H1 (cell line): ENCODE data around the gene TRIM65. TPM values are rescaled to one million over a fixed set of nuclear protein-coding genes. Genes with fewer than 3 reads are reported as not detected.
"Not testable (repeated sequence)": the region's sequence is repeated elsewhere in the genome, so short reads cannot be mapped to it uniquely, and the experiment has no call there.

Experiments used
- CTCF ChIA-PET: fragments of 300-600 bp; sonication (Branson Sonifier 250); formaldehyde crosslinking; loops from one replicate; lab custom pipeline; 2021; ENCODE audit not compliant: partially characterized antibody; lab: Charles Lee
- POLR2A ChIA-PET: fragments of 300-600 bp; sonication (Branson Sonifier 250); formaldehyde crosslinking; loops from one replicate; lab custom pipeline; 2021; ENCODE audit warnings: inconsistent platforms; ENCODE audit not compliant: partially characterized antibody; lab: Charles Lee
- DNase-seq, 2 experiments: peaks; one replicate each; pipeline versions ENCODE4 v3.0.0 to v3.0.0-alpha.2; 2010 to 2022; ENCODE audit warnings: low spot score in 2 of 2, low read depth in 1 of 2, mixed read lengths in 1 of 2
- FAIRE-seq: peaks from 2 replicates; lab custom pipeline; 2011; peaks lifted over from hg19 to GRCh38; lab: Jason Lieb, UNC
- H2AFZ ChIP-seq: 2 replicates; pipeline ENCODE4 v1.8.1; 2012; ENCODE audit warnings: low read length, inconsistent platforms
- H2AK5ac ChIP-seq: 2 replicates; pipeline ENCODE4 v1.6.1; 2013; ENCODE audit warnings: low read depth, low read length
- H2BK120ac ChIP-seq: replicated peaks from 2 replicates; pipeline ENCODE3; 2013; ENCODE audit warnings: low read depth, low read length, inconsistent platforms
- H2BK12ac ChIP-seq: 2 replicates; pipeline ENCODE4 v1.6.1; 2013; ENCODE audit warnings: low read depth, low read length
- H2BK15ac ChIP-seq: 2 replicates; pipeline ENCODE4 v1.6.1; 2013; ENCODE audit warnings: low read length
- H2BK20ac ChIP-seq: 2 replicates; pipeline ENCODE4 v1.6.1; 2013; ENCODE audit warnings: low read length
- H2BK5ac ChIP-seq: 2 replicates; pipeline ENCODE4 v1.6.1; 2013; ENCODE audit warnings: low read depth, low read length
- H3K14ac ChIP-seq: 2 replicates; pipeline ENCODE4 v1.6.1; 2013; ENCODE audit warnings: inconsistent platforms; ENCODE audit not compliant: insufficient read length
- H3K18ac ChIP-seq: 2 replicates; pipeline ENCODE4 v1.6.1; 2013; ENCODE audit warnings: low read length; ENCODE audit errors: extremely low read depth
- H3K23ac ChIP-seq: 2 replicates; pipeline ENCODE4 v1.6.1; 2013; ENCODE audit warnings: inconsistent platforms; ENCODE audit not compliant: insufficient read length
- H3K23me2 ChIP-seq: 2 replicates; pipeline ENCODE4 v1.6.1; 2013; ENCODE audit warnings: low read depth, low read length
- H3K27ac ChIP-seq: 2 replicates; pipeline ENCODE4 v1.6.1; 2011; ENCODE audit warnings: low read depth, low read length, inconsistent platforms
- H3K27me3 ChIP-seq, 4 experiments: replicated peaks in 1 of 4; 1 replicate in 1 of 4; 2 replicates in 3 of 4; pipeline versions ENCODE4 v1.6.1 to v1.8.1; 2011 to 2013; ENCODE audit warnings: low read length in 3 of 4, mild to moderate bottlenecking in 3 of 4, inconsistent platforms in 2 of 4, mixed read lengths in 2 of 4, moderate library complexity in 1 of 4; ENCODE audit not compliant: control insufficient read depth in 3 of 4, insufficient read depth in 3 of 4; ENCODE audit errors: extremely low read depth in 1 of 4
- H3K36me3 ChIP-seq, 4 experiments: 2 replicates each; pipeline versions ENCODE4 v1.6.1 to v1.8.1; 2011 to 2013; ENCODE audit warnings: mild to moderate bottlenecking in 4 of 4, low read length in 3 of 4, moderate library complexity in 2 of 4, control low read depth in 1 of 4, inconsistent platforms in 1 of 4; ENCODE audit not compliant: insufficient read depth in 4 of 4, control insufficient read depth in 2 of 4
- H3K4ac ChIP-seq: replicated peaks from 2 replicates; pipeline ENCODE3; 2013; ENCODE audit warnings: low read length, low read depth, mixed read lengths, inconsistent platforms; ENCODE audit not compliant: insufficient read length
- H3K4me1 ChIP-seq, 4 experiments: replicated peaks in 1 of 4; 1 replicate in 1 of 4; 2 replicates in 3 of 4; pipeline versions ENCODE4 v1.6.1 to v1.8.1; 2011 to 2013; ENCODE audit warnings: low read length in 3 of 4, inconsistent platforms in 2 of 4, mixed read lengths in 1 of 4; ENCODE audit not compliant: insufficient read depth in 4 of 4, control insufficient read depth in 3 of 4
- H3K4me2 ChIP-seq, 2 experiments: 2 replicates each; pipeline versions ENCODE4 v1.6.1 to v1.8.1; 2011 to 2013; ENCODE audit warnings: low read depth in 2 of 2, low read length in 2 of 2, control low read depth in 1 of 2, inconsistent platforms in 1 of 2, mild to moderate bottlenecking in 1 of 2; ENCODE audit not compliant: insufficient read depth in 1 of 2
- H3K4me3 ChIP-seq, 4 experiments: fragments of 200-600, 300-600 bp in 1 of 4; sonication (generic), shearing (Covaris generic), sonication (Bioruptor Twin) in 1 of 4; 2 replicates each; pipeline versions ENCODE4 v1.5.1 to v1.8.1; 2011 to 2016; ENCODE audit warnings: low read length in 4 of 4, low read depth in 3 of 4, control low read depth in 2 of 4, inconsistent platforms in 2 of 4, mild to moderate bottlenecking in 2 of 4, mixed read lengths in 1 of 4, moderate library complexity in 1 of 4; ENCODE audit not compliant: insufficient read depth in 2 of 4; ENCODE audit errors: extremely low read depth in 1 of 4
- H3K56ac ChIP-seq: replicated peaks from 2 replicates; pipeline ENCODE3; 2013; ENCODE audit warnings: low read depth, mild to moderate bottlenecking, mixed read lengths, low read length, inconsistent platforms; ENCODE audit not compliant: insufficient read length
- H3K79me1 ChIP-seq: 2 replicates; pipeline ENCODE4 v1.6.1; 2013; ENCODE audit warnings: low read depth, low read length, control low read depth
- H3K79me2 ChIP-seq, 2 experiments: 2 replicates each; pipeline versions ENCODE4 v1.6.1 to v1.8.1; 2012 to 2013; ENCODE audit warnings: low read length in 2 of 2, mild to moderate bottlenecking in 2 of 2, inconsistent platforms in 1 of 2; ENCODE audit not compliant: insufficient read depth in 2 of 2, control insufficient read depth in 1 of 2
- H3K9ac ChIP-seq, 4 experiments: replicated peaks in 1 of 4; 1 replicate in 1 of 4; 2 replicates in 3 of 4; pipeline versions ENCODE4 v1.6.1 to v1.8.1; 2011 to 2013; ENCODE audit warnings: low read depth in 3 of 4, low read length in 3 of 4, control low read depth in 2 of 4, mild to moderate bottlenecking in 2 of 4, moderate library complexity in 2 of 4, inconsistent platforms in 1 of 4; ENCODE audit errors: extremely low read depth in 1 of 4
- H3K9me3 ChIP-seq, 2 experiments: 2 replicates each; pipeline versions ENCODE4 v1.6.1 to v1.8.1; 2012 to 2013; ENCODE audit warnings: mild to moderate bottlenecking in 2 of 2, moderate library complexity in 2 of 2, control low read depth in 1 of 2, inconsistent platforms in 1 of 2, low read depth in 1 of 2, low read length in 1 of 2, mixed read lengths in 1 of 2; ENCODE audit not compliant: insufficient read depth in 2 of 2
- H4K20me1 ChIP-seq, 2 experiments: replicated peaks in 1 of 2; 2 replicates each; pipeline versions ENCODE3 to v1.8.1; 2011 to 2013; ENCODE audit warnings: inconsistent platforms in 2 of 2, low read length in 2 of 2, mild to moderate bottlenecking in 1 of 2; ENCODE audit not compliant: insufficient read depth in 2 of 2, control insufficient read depth in 1 of 2
- H4K5ac ChIP-seq: 2 replicates; pipeline ENCODE4 v1.6.1; 2013; ENCODE audit warnings: low read length, low read depth, mixed read lengths, inconsistent platforms; ENCODE audit not compliant: insufficient read length
- H4K8ac ChIP-seq: 2 replicates; pipeline ENCODE4 v1.8.0; 2013; ENCODE audit warnings: mild to moderate bottlenecking, moderate library complexity, low read length, inconsistent platforms; ENCODE audit not compliant: insufficient read depth; ENCODE audit errors: extremely low read depth
- H4K91ac ChIP-seq: replicated peaks from 2 replicates; pipeline ENCODE3; 2013; ENCODE audit warnings: low read length, mixed read lengths, inconsistent platforms; ENCODE audit not compliant: insufficient read length
- WGBS, 2 experiments: shearing (Covaris generic) in 1 of 2; methylation state at CpG; one replicate each; pipeline versions ENCODE4 v1.1.6 to v1.1.7; 2013 to 2015; ENCODE audit warnings: low lambda C conversion rate in 2 of 2, mixed read lengths in 2 of 2, inconsistent platforms in 1 of 2, low coverage in 1 of 2, missing lambda C conversion rate in 1 of 2; ENCODE audit not compliant: insufficient replicate concordance in 2 of 2, insufficient coverage in 1 of 2, insufficient read length in 1 of 2; ENCODE audit errors: extremely low coverage in 1 of 2, missing lambda C conversion rate in 1 of 2; 5-methylcytosine and 5-hydroxymethylcytosine counted together
- polyA plus RNA-seq, 7 experiments: library from polyadenylated mRNA; depleted of rRNA in 3 of 7; stranded (reverse) in 5 of 7; unstranded in 2 of 7; fragments of >200 nt in 5 of 7; fragments of 200-250 nt in 2 of 7; gene quantifications; 1 replicate in 5 of 7; 2 replicates in 1 of 7; 4 replicates in 1 of 7; pipeline versions ENCODE4 v1.2.1 to v1.2.3, GENCODE V29; 2011 to 2013; ENCODE audit warnings: missing spikeins in 2 of 7, mixed read lengths in 2 of 7
- total RNA-seq: library from RNA; stranded (reverse); fragmentation: NEBNext Ultra II Directional; extraction: Animal tissue kit (Norgen Biotek cat#: 25700); gene quantifications from 2 replicates; pipeline ENCODE4 v1.2.1, GENCODE V29; 2021

The TRIM65 gene
- total and polyA plus RNA-seq, 2 of the 8 experiments (the other 6 are each of a cell fraction or from before 2014, with no cell fraction given): 21.2 to 48.6 TPM

GRCh38 chr17:75859358-75859757, 37.4 kb downstream of the TRIM65 start:
- H3K9ac ChIP-seq, H2AFZ ChIP-seq, H3K36me3 ChIP-seq, H3K4me2 ChIP-seq, H2BK15ac ChIP-seq, H3K18ac ChIP-seq, H4K91ac ChIP-seq, DNase-seq, H2BK5ac ChIP-seq, H4K20me1 ChIP-seq, FAIRE-seq, H3K27me3 ChIP-seq, H4K5ac ChIP-seq, H2BK120ac ChIP-seq, H3K27ac ChIP-seq, H3K23ac ChIP-seq, H3K79me2 ChIP-seq, H2AK5ac ChIP-seq, H3K56ac ChIP-seq, H3K23me2 ChIP-seq, H2BK20ac ChIP-seq, H4K8ac ChIP-seq, H3K14ac ChIP-seq, H3K79me1 ChIP-seq, H3K9me3 ChIP-seq, H2BK12ac ChIP-seq, H3K4me3 ChIP-seq, H3K4ac ChIP-seq, H3K4me1 ChIP-seq: not testable (repeated sequence)
- 89% methylated on average over 8 of the region's 10 CpGs; no CpG with 5 or more reads in 1 of the 2 experiments for WGBS, 2 experiments
- ChIA-PET CTCF (interaction anchor here (4.7 to 27.2 kb wide), 4 partner anchors 12 to 36 kb away, joined by 34 to 563 read pairs (median 160); partner anchors contain the start of genes TRIM47, TRIM65 and UNC13D), POLR2A (interaction anchor here (0.5 to 1.7 kb wide), 4 partner anchors 10 to 875 kb away, joined by 3 to 4 read pairs (median 3); a partner anchor contains a TSS)
